ENCODE data around the gene MCRIP2.

The MCRIP2 gene

DNA sequence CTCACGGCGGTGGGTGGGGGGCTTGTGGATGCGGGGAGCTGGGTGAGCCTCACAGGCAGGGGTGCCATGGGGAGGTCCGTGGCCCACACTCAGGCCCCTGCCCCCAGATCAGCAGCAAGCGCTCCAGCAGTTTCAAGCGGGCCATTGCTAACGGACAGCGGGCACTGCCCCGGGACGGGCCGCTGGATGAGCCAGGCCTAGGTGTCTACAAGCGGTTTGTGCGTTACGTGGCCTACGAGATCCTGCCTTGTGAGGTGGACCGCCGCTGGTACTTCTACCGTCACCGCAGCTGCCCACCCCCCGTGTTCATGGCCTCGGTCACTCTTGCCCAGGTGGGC is 34.9 kb downstream of the MCRIP2 start:
- Histone ChIP-seq H3K4me3 (ENCODE audit: low read length) (no peak overlapping the region), H3K9ac (ENCODE audit: low read length) (no peak overlapping the region), H3K36me3 (replicated peaks; ENCODE audit: insufficient read depth, low read length) (no peaks in the 10 kb centered on the region; the same call in 1 of the 2 replicates), H4K20me1 (ENCODE audit: insufficient read depth, low read length) (no peaks in the 10 kb centered on the region), H3K9me3 (replicated peaks; ENCODE audit: insufficient read depth, low read length) (no peaks in the 10 kb centered on the region), H3K4me1 (ENCODE audit: low read length) (peaks cover 6% of the 10 kb centered on the region; the same call in 1 of the 2 replicates), H3K27me3 (replicated peaks; ENCODE audit: insufficient read depth, low read length) (no peaks in the 10 kb centered on the region), H3F3A (ENCODE audit: insufficient read depth, low read length) (0 out of 2 replicates have a peak, but pooled peaks cover 4% of the 10 kb centered on the region), H2AFZ (ENCODE audit: low read length) (no peak overlapping the region), H3K27ac (ENCODE audit: low read length) (no peak overlapping the region), H3K4me2 (ENCODE audit: low read depth, low read length) (no peak overlapping the region), H3K79me2 (ENCODE audit: low read length) (peaks cover 10% of the 10 kb centered on the region), H3K9me2 (replicated peaks; ENCODE audit: insufficient read depth, low read length) (no peaks in the 10 kb centered on the region)
- no peak for TF ChIP-seq EZH2 (optimal IDR thresholded peaks at IDR 0.05; ENCODE audit: low read depth, low read length)
- TF ChIP-seq CTCF (IDR thresholded peaks at IDR 0.05; ENCODE audit: low read length): no peak
- DNase-seq: no peak

DNA sequence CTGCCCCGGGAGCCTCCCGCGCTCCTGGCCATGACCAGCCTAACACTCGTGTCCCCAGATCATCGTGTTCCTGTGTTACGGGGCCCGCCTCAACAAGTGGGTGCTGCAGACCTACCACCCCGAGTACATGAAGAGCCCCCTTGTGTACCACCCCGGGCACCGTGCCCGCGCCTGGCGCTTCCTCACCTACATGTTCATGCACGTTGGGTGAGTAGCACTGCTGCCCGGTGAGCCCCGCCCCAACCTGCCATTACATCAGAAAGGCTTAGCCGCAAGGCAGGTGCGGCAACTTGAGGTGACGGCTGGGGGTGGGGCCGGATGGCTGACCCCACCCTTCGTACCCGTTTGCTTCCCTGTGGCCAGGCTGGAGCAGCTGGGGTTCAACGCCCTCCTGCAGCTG is 35.3 kb downstream of the MCRIP2 start:
- no peak for DNase-seq
- H4K20me1 ChIP-seq (ENCODE audit: insufficient read depth, low read length): no peaks in the 10 kb centered on the region
- H3K4me3 ChIP-seq (ENCODE audit: low read length): no peak overlapping the region
- H3K79me2 ChIP-seq (ENCODE audit: low read length): peaks cover 13% of the 10 kb centered on the region
- peaks cover 8% of the 10 kb centered on the region; the same call in 1 of the 2 replicates for H3K4me1 ChIP-seq (ENCODE audit: low read length)
- H3K27ac ChIP-seq (ENCODE audit: low read length): no peak overlapping the region
- H3K36me3 ChIP-seq (replicated peaks; ENCODE audit: insufficient read depth, low read length): no peaks in the 10 kb centered on the region; the same call in 1 of the 2 replicates
- no peaks in the 10 kb centered on the region for H3K27me3 ChIP-seq (replicated peaks; ENCODE audit: insufficient read depth, low read length)
- H3K9me2 ChIP-seq (replicated peaks; ENCODE audit: insufficient read depth, low read length): no peaks in the 10 kb centered on the region
- no peak overlapping the region for H3K9ac ChIP-seq (ENCODE audit: low read length)
- TF ChIP-seq EZH2 (optimal IDR thresholded peaks at IDR 0.05; ENCODE audit: low read depth, low read length): no peak
- no peak for TF ChIP-seq EZH2phosphoT487 (IDR thresholded peaks at IDR 0.05; ENCODE audit: low read length)
- no peak for TF ChIP-seq CTCF (IDR thresholded peaks at IDR 0.05; ENCODE audit: low read length)
- no peak overlapping the region for H3K4me2 ChIP-seq (ENCODE audit: low read depth, low read length)
- H3K9me3 ChIP-seq (replicated peaks; ENCODE audit: insufficient read depth, low read length): no peaks in the 10 kb centered on the region
- H2AFZ ChIP-seq (ENCODE audit: low read length): no peak overlapping the region
- 0 out of 2 replicates have a peak, but pooled peaks cover 4% of the 10 kb centered on the region for H3F3A ChIP-seq (ENCODE audit: insufficient read depth, low read length)

DNA sequence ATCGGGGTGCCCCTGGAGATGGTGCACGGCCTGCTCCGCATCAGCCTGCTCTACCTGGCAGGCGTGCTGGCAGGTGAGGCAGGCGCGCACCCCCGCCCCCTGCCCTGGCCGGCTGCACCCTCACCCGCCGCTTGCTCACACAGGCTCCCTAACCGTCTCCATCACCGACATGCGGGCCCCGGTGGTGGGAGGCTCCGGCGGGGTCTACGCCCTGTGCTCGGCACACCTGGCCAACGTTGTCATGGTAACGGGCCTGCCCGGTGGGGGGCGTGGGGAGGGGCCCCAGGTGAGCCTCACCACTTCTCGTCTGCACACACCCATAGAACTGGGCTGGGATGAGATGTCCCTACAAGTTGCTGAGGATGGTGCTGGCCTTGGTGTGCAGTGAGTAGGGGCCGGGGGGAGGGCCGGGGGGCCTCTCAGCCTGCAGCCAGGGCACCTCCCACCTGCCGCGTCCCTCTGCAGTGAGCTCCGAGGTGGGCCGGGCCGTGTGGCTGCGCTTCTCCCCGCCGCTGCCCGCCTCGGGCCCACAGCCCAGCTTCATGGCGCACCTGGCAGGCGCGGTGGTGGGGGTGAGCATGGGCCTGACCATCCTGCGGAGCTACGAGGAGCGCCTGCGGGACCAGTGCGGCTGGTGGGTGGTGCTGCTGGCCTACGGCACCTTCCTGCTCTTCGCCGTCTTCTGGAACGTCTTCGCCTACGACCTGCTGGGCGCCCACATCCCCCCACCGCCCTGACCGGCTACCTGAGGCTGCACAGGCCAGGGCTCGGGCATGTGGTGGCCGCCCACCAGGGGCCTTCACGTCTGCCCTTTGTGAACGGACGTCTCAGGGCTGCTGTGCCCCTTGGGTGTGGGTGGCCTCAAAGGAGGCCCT is 35.9 kb downstream of the MCRIP2 start:
- H3K27ac ChIP-seq (ENCODE audit: low read length): no peak overlapping the region
- H3K36me3 ChIP-seq (replicated peaks; ENCODE audit: insufficient read depth, low read length): no peaks in the 10 kb centered on the region
- 0 out of 2 replicates have a peak, but pooled peaks cover 4% of the 10 kb centered on the region for H3F3A ChIP-seq (ENCODE audit: insufficient read depth, low read length)
- no peak for TF ChIP-seq EZH2phosphoT487 (IDR thresholded peaks at IDR 0.05; ENCODE audit: low read length)
- no peak for TF ChIP-seq EZH2 (optimal IDR thresholded peaks at IDR 0.05; ENCODE audit: low read depth, low read length)
- no peak for TF ChIP-seq CTCF (IDR thresholded peaks at IDR 0.05; ENCODE audit: low read length)
- H3K27me3 ChIP-seq (replicated peaks; ENCODE audit: insufficient read depth, low read length): no peaks in the 10 kb centered on the region
- no peaks in the 10 kb centered on the region for H3K9me2 ChIP-seq (replicated peaks; ENCODE audit: insufficient read depth, low read length)
- no peak overlapping the region for H3K9ac ChIP-seq (ENCODE audit: low read length)
- no peak overlapping the region for H2AFZ ChIP-seq (ENCODE audit: low read length)
- H3K4me2 ChIP-seq (ENCODE audit: low read depth, low read length): no peak overlapping the region
- peaks cover 8% of the 10 kb centered on the region; the same call in 1 of the 2 replicates for H3K4me1 ChIP-seq (ENCODE audit: low read length)
- H3K79me2 ChIP-seq (ENCODE audit: low read length): peaks cover 20% of the 10 kb centered on the region
- DNase-seq: no peak
- H3K9me3 ChIP-seq (replicated peaks; ENCODE audit: insufficient read depth, low read length): no peaks in the 10 kb centered on the region
- H4K20me1 ChIP-seq (ENCODE audit: insufficient read depth, low read length): no peaks in the 10 kb centered on the region
- no peak overlapping the region for H3K4me3 ChIP-seq (ENCODE audit: low read length)
